ENCODE data around the gene RASL12. TPM values are rescaled to one million over a fixed set of nuclear protein-coding genes. Genes with fewer than 3 reads are reported as not detected.
"Not testable (repeated sequence)": the region's sequence is repeated elsewhere in the genome, so short reads cannot be mapped to it uniquely, and the experiment has no call there.

Gene RASL12
- polyA plus RNA-seq, 1 donor from 2014 or later = not detected

GRCh38 chr15:65096481-65097385 is 28.9 kb upstream of the RASL12 start:
- H3K27me3 Mint-ChIP-seq = no peaks in the 10 kb centered on the region
- H3K4me3 Mint-ChIP-seq = no peak overlapping the region
- no peak overlapping the region for H3K27ac Mint-ChIP-seq
- peaks cover 6% of the 10 kb centered on the region for H3K36me3 Mint-ChIP-seq
- H3K9me3 Mint-ChIP-seq = no peaks in the 10 kb centered on the region
- H3K4me1 Mint-ChIP-seq = no peaks in the 10 kb centered on the region

- Mint-ChIP-seq H3K4me3 (no peak overlapping the region), H3K27me3 (no peaks in the 10 kb centered on the region), H3K36me3 (peaks cover 5% of the 10 kb centered on the region), H3K27ac (no peak overlapping the region), H3K4me1 (no peaks in the 10 kb centered on the region), H3K9me3 (no peaks in the 10 kb centered on the region)
Measured at GRCh38 chr15:65095747-65096104, 27.9 kb upstream of the RASL12 start.

GRCh38 chr15:65095011-65095746 is 27.4 kb upstream of the RASL12 start:
- H3K9me3 Mint-ChIP-seq = no peaks in the 10 kb centered on the region
- H3K27me3 Mint-ChIP-seq = no peaks in the 10 kb centered on the region
- H3K27ac Mint-ChIP-seq = no peak overlapping the region
- H3K4me1 Mint-ChIP-seq = no peaks in the 10 kb centered on the region
- no peak overlapping the region for H3K4me3 Mint-ChIP-seq
- peaks cover 5% of the 10 kb centered on the region for H3K36me3 Mint-ChIP-seq

GRCh38 chr15:65094294-65094995 is 26.7 kb upstream of the RASL12 start:
- H3K9me3 Mint-ChIP-seq = no peaks in the 10 kb centered on the region
- H3K4me1 Mint-ChIP-seq = no peaks in the 10 kb centered on the region
- peaks cover 5% of the 10 kb centered on the region for H3K36me3 Mint-ChIP-seq
- no peaks in the 10 kb centered on the region for H3K27me3 Mint-ChIP-seq
- no peak overlapping the region for H3K4me3 Mint-ChIP-seq
- H3K27ac Mint-ChIP-seq = no peak overlapping the region

GRCh38 chr15:65093793-65094170 is 26.0 kb upstream of the RASL12 start:
- not testable (repeated sequence) for H3K9me3 Mint-ChIP-seq, H3K27me3 Mint-ChIP-seq, H3K4me3 Mint-ChIP-seq, H3K27ac Mint-ChIP-seq, H3K4me1 Mint-ChIP-seq, H3K36me3 Mint-ChIP-seq

GRCh38 chr15:65092911-65093792 is 25.4 kb upstream of the RASL12 start:
- H3K4me3 Mint-ChIP-seq = no peak overlapping the region
- H3K27me3 Mint-ChIP-seq = no peaks in the 10 kb centered on the region
- H3K9me3 Mint-ChIP-seq = no peaks in the 10 kb centered on the region
- peaks cover 2% of the 10 kb centered on the region for H3K36me3 Mint-ChIP-seq
- no peak overlapping the region for H3K27ac Mint-ChIP-seq
- H3K4me1 Mint-ChIP-seq = no peaks in the 10 kb centered on the region

- Mint-ChIP-seq H3K4me3 (no peak overlapping the region), H3K4me1 (no peaks in the 10 kb centered on the region), H3K36me3 (peaks cover 2% of the 10 kb centered on the region), H3K27me3 (no peaks in the 10 kb centered on the region), H3K9me3 (no peaks in the 10 kb centered on the region), H3K27ac (no peak overlapping the region)
Measured at GRCh38 chr15:65091946-65092770, 24.4 kb upstream of the RASL12 start.

GRCh38 chr15:65089206-65089824 is 21.5 kb upstream of the RASL12 start:
- no peaks in the 10 kb centered on the region for H3K9me3 Mint-ChIP-seq
- peaks cover 2% of the 10 kb centered on the region for H3K36me3 Mint-ChIP-seq
- H3K27me3 Mint-ChIP-seq = peaks cover 2% of the 10 kb centered on the region
- no peak overlapping the region for H3K27ac Mint-ChIP-seq
- no peaks in the 10 kb centered on the region for H3K4me1 Mint-ChIP-seq
- no peak overlapping the region for H3K4me3 Mint-ChIP-seq

GRCh38 chr15:65088643-65089021 is 20.8 kb upstream of the RASL12 start:
- H3K27ac Mint-ChIP-seq = no peak overlapping the region
- H3K4me3 Mint-ChIP-seq = no peak overlapping the region
- H3K36me3 Mint-ChIP-seq = peaks cover 2% of the 10 kb centered on the region
- H3K9me3 Mint-ChIP-seq = no peaks in the 10 kb centered on the region
- H3K27me3 Mint-ChIP-seq = peaks cover 6% of the 10 kb centered on the region
- no peaks in the 10 kb centered on the region for H3K4me1 Mint-ChIP-seq

GRCh38 chr15:65087873-65088642 is 20.3 kb upstream of the RASL12 start:
- no peaks in the 10 kb centered on the region for H3K9me3 Mint-ChIP-seq
- peaks cover 2% of the 10 kb centered on the region for H3K36me3 Mint-ChIP-seq
- no peak overlapping the region for H3K4me3 Mint-ChIP-seq
- peak overlapping the region in 1 of 3 donors; percentile 80 for H3K27ac Mint-ChIP-seq
- no peaks in the 10 kb centered on the region for H3K4me1 Mint-ChIP-seq
- peaks cover 8% of the 10 kb centered on the region for H3K27me3 Mint-ChIP-seq

GRCh38 chr15:65087411-65087810 is 19.6 kb upstream of the RASL12 start:
- no peaks in the 10 kb centered on the region for H3K9me3 Mint-ChIP-seq
- no peak overlapping the region for H3K4me3 Mint-ChIP-seq
- H3K36me3 Mint-ChIP-seq = no peaks in the 10 kb centered on the region
- H3K27me3 Mint-ChIP-seq = peaks cover 14% of the 10 kb centered on the region
- H3K4me1 Mint-ChIP-seq = peaks cover 0 to 6% (median 0%) of the 10 kb centered on the region in 3 donors
- no peak overlapping the region for H3K27ac Mint-ChIP-seq

GRCh38 chr15:65086680-65087111 is 18.9 kb upstream of the RASL12 start:
- Mint-ChIP-seq H3K4me1 (peaks cover 0 to 7% (median 0%) of the 10 kb centered on the region in 3 donors), H3K36me3 (no peaks in the 10 kb centered on the region), H3K9me3 (no peaks in the 10 kb centered on the region), H3K27me3 (peaks cover 21% of the 10 kb centered on the region), H3K27ac (no peak overlapping the region), H3K4me3 (no peak overlapping the region)

All from IgD-negative memory B cell (primary cell).